Measurements from ENCODE around the gene SLC6A8. TPM values are rescaled to one million over a fixed set of nuclear protein-coding genes. Genes with fewer than 3 reads are reported as not detected.
"Not testable (repeated sequence)": the region's sequence is repeated elsewhere in the genome, so short reads cannot be mapped to it uniquely, and the experiment has no call there.

The SLC6A8 gene
- total RNA-seq, 4 donors from 2014 or later = 26.1 to 74.1 (median 45.2) TPM

DNA sequence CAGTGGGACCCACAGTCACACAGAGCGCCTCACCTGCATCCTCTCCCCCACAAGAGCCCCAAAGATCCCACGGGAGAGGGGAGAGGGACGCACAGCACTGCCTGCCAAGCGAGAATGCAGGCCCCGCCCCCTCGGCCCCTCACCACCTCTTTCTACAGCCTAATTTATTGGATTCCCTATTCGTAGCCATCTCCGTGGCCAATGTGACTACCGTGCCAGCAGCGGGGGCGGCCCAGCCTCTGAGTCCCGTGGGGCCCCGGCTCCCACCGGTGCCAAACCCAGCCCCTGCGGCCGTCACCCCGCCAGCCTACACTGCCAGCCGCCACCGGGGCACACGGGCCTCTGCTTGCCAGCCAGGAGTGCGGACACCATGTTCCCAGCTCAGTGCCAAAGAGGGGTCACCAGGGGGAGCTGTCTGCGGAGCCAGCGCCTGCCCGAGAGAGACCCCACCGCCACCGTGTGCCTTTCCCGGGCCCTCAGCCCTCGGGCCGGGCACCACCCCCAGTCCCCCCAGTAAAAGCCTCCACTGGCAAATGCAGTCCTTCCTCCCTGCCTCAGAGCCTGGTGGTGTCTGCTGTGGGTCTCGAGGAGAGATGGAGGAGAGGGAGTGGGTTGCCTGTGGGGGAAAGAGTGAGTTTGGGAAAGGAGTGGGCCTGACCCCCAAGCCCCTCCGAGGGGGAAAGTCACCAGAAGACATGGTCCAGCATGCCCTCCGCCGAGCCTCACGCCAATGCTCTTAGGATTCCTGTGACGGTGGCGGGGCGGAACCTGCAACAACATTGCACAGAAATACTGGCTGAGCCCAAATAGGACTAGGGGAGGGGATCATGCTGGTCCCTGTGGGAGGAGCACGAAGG, 56.7 kb downstream of the SLC6A8 start:
- H3K9me3 ChIP-seq = no peaks in the 10 kb centered on the region
- peak overlapping the region; percentile 20 for H3K4me3 ChIP-seq
- peak in 1 of 2 donors; percentile 62 for DNase-seq (ENCODE audit: low spot score in 2 of 2)
- H3K27me3 ChIP-seq = no peaks in the 10 kb centered on the region
- 41% methylated on average over 25 of the region's 38 CpGs for WGBS
- no peak for TF ChIP-seq POLR2AphosphoS5 (IDR thresholded peaks at IDR 0.05)
- TF ChIP-seq, protein P1, sequence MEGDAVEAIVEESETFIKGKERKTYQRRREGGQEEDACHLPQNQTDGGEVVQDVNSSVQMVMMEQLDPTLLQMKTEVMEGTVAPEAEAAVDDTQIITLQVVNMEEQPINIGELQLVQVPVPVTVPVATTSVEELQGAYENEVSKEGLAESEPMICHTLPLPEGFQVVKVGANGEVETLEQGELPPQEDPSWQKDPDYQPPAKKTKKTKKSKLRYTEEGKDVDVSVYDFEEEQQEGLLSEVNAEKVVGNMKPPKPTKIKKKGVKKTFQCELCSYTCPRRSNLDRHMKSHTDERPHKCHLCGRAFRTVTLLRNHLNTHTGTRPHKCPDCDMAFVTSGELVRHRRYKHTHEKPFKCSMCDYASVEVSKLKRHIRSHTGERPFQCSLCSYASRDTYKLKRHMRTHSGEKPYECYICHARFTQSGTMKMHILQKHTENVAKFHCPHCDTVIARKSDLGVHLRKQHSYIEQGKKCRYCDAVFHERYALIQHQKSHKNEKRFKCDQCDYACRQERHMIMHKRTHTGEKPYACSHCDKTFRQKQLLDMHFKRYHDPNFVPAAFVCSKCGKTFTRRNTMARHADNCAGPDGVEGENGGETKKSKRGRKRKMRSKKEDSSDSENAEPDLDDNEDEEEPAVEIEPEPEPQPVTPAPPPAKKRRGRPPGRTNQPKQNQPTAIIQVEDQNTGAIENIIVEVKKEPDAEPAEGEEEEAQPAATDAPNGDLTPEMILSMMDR (IDR thresholded peaks at IDR 0.05) = no peak
- no peak for TF ChIP-seq POLR2A (IDR thresholded peaks at IDR 0.05)
- no peak for TF ChIP-seq EP300 (IDR thresholded peaks at IDR 0.05)
- peaks cover 15% of the 10 kb centered on the region for H3K4me1 ChIP-seq
- no peak overlapping the region for H3K27ac ChIP-seq
- H3K36me3 ChIP-seq = no peaks in the 10 kb centered on the region

DNA sequence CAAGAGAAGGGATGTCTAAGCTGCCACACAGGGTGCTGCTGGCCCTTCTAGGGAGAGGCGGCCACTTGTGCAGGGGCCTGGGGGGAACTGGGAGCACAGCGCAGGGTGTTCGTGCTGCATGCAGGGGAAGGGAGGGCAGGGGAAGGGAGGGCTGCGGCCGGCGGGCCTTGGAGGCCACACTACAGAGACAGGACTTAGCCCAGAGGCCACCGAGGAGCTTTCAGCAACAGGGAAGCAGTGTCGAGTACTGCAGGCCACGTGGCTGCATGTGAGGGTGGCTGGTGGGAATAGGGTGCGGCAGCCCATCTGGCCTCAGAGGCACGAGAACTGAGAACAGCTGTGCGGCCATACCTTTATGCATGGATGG, 57.3 kb downstream of the SLC6A8 start:
- not testable (repeated sequence) for DNase-seq (ENCODE audit: low spot score in 2 of 2); H3K36me3 ChIP-seq; H3K27me3 ChIP-seq; H3K4me3 ChIP-seq; H3K27ac ChIP-seq; H3K9me3 ChIP-seq
- H3K4me1 ChIP-seq = peaks cover 13% of the 10 kb centered on the region
- 68% methylated on average over 12 of the region's 12 CpGs for WGBS

Other genes with a start within 250 kb of the SLC6A8 start
- gene TREX2, start 241.9 kb upstream of the SLC6A8 start, total RNA-seq = 10 to 100 TPM; 19.3 to 62.6 (median 50.7) TPM
- 10 to 100 TPM; 16.4 to 43.4 (median 18.9) TPM for gene HAUS7, start 217.3 kb upstream of the SLC6A8 start, total RNA-seq
- gene BGN, start 192.9 kb upstream of the SLC6A8 start, total RNA-seq = 100 to 1,000 TPM in 1 of 4 donors, 10 to 100 TPM in 3; 24.9 to 108 (median 67.3) TPM
- gene ATP2B3, start 170.3 kb upstream of the SLC6A8 start, total RNA-seq = not detected
- gene CCNQ, start 88.8 kb upstream of the SLC6A8 start, total RNA-seq = 10 to 100 TPM; 16.4 to 33.2 (median 29.3) TPM
- gene DUSP9, start 40.7 kb upstream of the SLC6A8 start, total RNA-seq = under 1 TPM in 2 of 4 donors, not detected in 2; 0.19 to 0.48 TPM
- gene PNCK, start 14.1 kb upstream of the SLC6A8 start, total RNA-seq = 1 to 10 TPM; 1.2 to 1.8 (median 1.4) TPM
- gene BCAP31, start 36.5 kb downstream of the SLC6A8 start, total RNA-seq = 100 to 1,000 TPM; 112 to 170 (median 167) TPM
- gene ABCD1, start 36.9 kb downstream of the SLC6A8 start, total RNA-seq = 1 to 10 TPM; 5.9 to 9.4 (median 7.4) TPM
- 10 to 100 TPM; 13.5 to 23.9 (median 19.8) TPM for gene PLXNB3, start 76.3 kb downstream of the SLC6A8 start, total RNA-seq
- gene SRPK3, start 93.1 kb downstream of the SLC6A8 start, total RNA-seq = 1 to 10 TPM in 2 of 4 donors, under 1 TPM in 2; 0.42 to 3.1 (median 1.2) TPM
- 100 to 1,000 TPM in 1 of 4 donors, 10 to 100 TPM in 3; 58.1 to 105 (median 93.8) TPM for gene IDH3G, start 106.4 kb downstream of the SLC6A8 start, total RNA-seq
- gene SSR4, start 106.7 kb downstream of the SLC6A8 start, total RNA-seq = 100 to 1,000 TPM in 3 of 4 donors, 10 to 100 TPM in 1; 86.7 to 200 (median 150) TPM
- 1 to 10 TPM; 2.0 to 6.3 (median 3.0) TPM for gene PDZD4, start 142.6 kb downstream of the SLC6A8 start, total RNA-seq
- 10 to 100 TPM in 1 of 4 donors, 1 to 10 TPM in 3; 4.1 to 10.4 (median 8.5) TPM for gene L1CAM, start 198.2 kb downstream of the SLC6A8 start, total RNA-seq
- gene AVPR2, start 216.7 kb downstream of the SLC6A8 start, total RNA-seq = 1 to 10 TPM in 3 of 4 donors, under 1 TPM in 1; 0.78 to 2.4 (median 1.5) TPM
- 10 to 100 TPM in 2 of 4 donors, 1 to 10 TPM in 2; 4.8 to 17.6 (median 9.6) TPM for gene ARHGAP4, start 238.3 kb downstream of the SLC6A8 start, total RNA-seq
- 10 to 100 TPM; 58.5 to 97.2 (median 73.0) TPM for gene NAA10, start 247.1 kb downstream of the SLC6A8 start, total RNA-seq